HG03558 (cell line): ENCODE results near the gene ATF7IP.
A peak's percentile ranks its signal among the peaks of the same experiment; 100 is the strongest.
"Not testable (repeated sequence)": the region's sequence is repeated elsewhere in the genome, so short reads cannot be mapped to it uniquely, and the experiment has no call there.

Experiments
- ATAC-seq: cut with Tn5 transposase; IDR thresholded peaks from one replicate; pipeline ENCODE4 v1.9.1; 2021; ENCODE audit warnings: moderate number of reproducible peaks; ENCODE audit not compliant: unreplicated experiment; ENCODE audit errors: extremely low read depth

ATF7IP gene

GRCh38 chr12:14369311-14369710 is 3.8 kb downstream of the ATF7IP start:
- ATAC-seq = no peak

GRCh38 chr12:14373217-14373616 is 7.7 kb downstream of the ATF7IP start:
- ATAC-seq = no peak

- ATAC-seq = no peak
Observed at GRCh38 chr12:14379508-14379907, 14.0 kb downstream of the ATF7IP start.

- ATAC-seq = peak; percentile 84
Observed at GRCh38 chr12:14384783-14385638, 19.5 kb downstream of the ATF7IP start.

GRCh38 chr12:14387219-14387871 is 21.9 kb downstream of the ATF7IP start:
- no peak for ATAC-seq

GRCh38 chr12:14390449-14390848 is 25.0 kb downstream of the ATF7IP start:
- no peak for ATAC-seq

GRCh38 chr12:14390870-14391530 is 25.5 kb downstream of the ATF7IP start:
- ATAC-seq = no peak

- no peak for ATAC-seq
Observed at GRCh38 chr12:14393751-14394150, 28.3 kb downstream of the ATF7IP start.

GRCh38 chr12:14394317-14395073 is 29.0 kb downstream of the ATF7IP start:
- ATAC-seq = peak; percentile 49

- ATAC-seq = peak; percentile 10
Observed at GRCh38 chr12:14395074-14395778, 29.7 kb downstream of the ATF7IP start.

- ATAC-seq = peak; percentile 35
Observed at GRCh38 chr12:14396071-14396470, 30.6 kb downstream of the ATF7IP start.

- ATAC-seq = no peak
Observed at GRCh38 chr12:14399871-14400270, 34.4 kb downstream of the ATF7IP start.

GRCh38 chr12:14400599-14400998 is 35.1 kb downstream of the ATF7IP start:
- ATAC-seq = no peak

GRCh38 chr12:14401267-14401666 is 35.8 kb downstream of the ATF7IP start:
- ATAC-seq = not testable (repeated sequence)

GRCh38 chr12:14402697-14403096 is 37.2 kb downstream of the ATF7IP start:
- ATAC-seq = no peak

- no peak for ATAC-seq
Observed at GRCh38 chr12:14403293-14403692, 37.8 kb downstream of the ATF7IP start.

- no peak for ATAC-seq
Observed at GRCh38 chr12:14403711-14404196, 38.3 kb downstream of the ATF7IP start.

- not testable (repeated sequence) for ATAC-seq
Observed at GRCh38 chr12:14405407-14405806, 39.9 kb downstream of the ATF7IP start.

GRCh38 chr12:14408208-14408607 is 42.7 kb downstream of the ATF7IP start:
- ATAC-seq = no peak

GRCh38 chr12:14410177-14410576 is 44.7 kb downstream of the ATF7IP start:
- ATAC-seq = no peak
